ENCODE data around the gene PSMD12. TPM values are rescaled to one million over a fixed set of nuclear protein-coding genes. Genes with fewer than 3 reads are reported as not detected.
"Not testable (repeated sequence)": the region's sequence is repeated elsewhere in the genome, so short reads cannot be mapped to it uniquely, and the experiment has no call there.

The PSMD12 gene
- total RNA-seq, 4 donors from 2014 or later = 28.3 to 47.3 (median 37.3) TPM

DNA sequence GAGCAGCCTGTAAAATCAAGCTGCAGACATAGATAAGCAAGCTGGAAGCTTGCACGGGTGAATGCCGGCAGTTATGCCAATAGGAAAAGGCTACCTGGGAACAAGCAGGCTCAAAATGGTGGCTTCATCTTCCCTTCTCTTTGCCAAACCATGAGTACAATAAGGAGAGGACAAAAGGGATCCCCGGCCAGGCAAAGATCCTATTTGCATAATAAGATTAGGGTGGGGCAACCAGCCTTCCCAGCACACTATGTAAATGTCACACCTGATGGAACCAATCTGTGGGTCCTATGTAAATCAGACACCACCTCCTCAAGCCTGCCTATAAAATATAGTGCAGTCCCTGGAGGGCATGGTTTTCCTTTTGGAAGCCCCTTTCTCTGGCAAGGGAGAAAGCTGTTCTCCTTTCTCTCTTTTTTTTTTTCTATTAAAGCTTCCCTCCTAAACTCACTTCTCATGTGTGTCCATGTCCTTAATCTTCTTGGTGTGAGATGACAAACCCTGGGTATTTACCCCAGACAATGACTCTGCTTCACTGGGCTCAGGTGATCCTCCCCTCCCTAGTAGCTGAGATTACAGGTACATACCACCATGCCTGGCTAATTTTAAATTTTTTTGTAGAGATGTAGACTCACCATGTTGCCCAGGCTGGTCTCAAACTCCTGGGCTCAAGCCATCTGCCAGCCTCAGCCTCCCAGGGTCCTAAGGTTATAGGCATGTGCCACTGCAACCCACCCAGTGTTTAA, 44.2 kb downstream of the PSMD12 start:
- TF ChIP-seq POLR2AphosphoS5 (IDR thresholded peaks at IDR 0.05) (no peak), POLR2A (IDR thresholded peaks at IDR 0.05) (no peak), EP300 (IDR thresholded peaks at IDR 0.05) (no peak)
- TF ChIP-seq, protein P1, sequence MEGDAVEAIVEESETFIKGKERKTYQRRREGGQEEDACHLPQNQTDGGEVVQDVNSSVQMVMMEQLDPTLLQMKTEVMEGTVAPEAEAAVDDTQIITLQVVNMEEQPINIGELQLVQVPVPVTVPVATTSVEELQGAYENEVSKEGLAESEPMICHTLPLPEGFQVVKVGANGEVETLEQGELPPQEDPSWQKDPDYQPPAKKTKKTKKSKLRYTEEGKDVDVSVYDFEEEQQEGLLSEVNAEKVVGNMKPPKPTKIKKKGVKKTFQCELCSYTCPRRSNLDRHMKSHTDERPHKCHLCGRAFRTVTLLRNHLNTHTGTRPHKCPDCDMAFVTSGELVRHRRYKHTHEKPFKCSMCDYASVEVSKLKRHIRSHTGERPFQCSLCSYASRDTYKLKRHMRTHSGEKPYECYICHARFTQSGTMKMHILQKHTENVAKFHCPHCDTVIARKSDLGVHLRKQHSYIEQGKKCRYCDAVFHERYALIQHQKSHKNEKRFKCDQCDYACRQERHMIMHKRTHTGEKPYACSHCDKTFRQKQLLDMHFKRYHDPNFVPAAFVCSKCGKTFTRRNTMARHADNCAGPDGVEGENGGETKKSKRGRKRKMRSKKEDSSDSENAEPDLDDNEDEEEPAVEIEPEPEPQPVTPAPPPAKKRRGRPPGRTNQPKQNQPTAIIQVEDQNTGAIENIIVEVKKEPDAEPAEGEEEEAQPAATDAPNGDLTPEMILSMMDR (IDR thresholded peaks at IDR 0.05) = no peak
- Histone ChIP-seq H3K9me3 (no peaks in the 10 kb centered on the region), H3K27ac (no peak overlapping the region), H3K4me3 (no peak overlapping the region), H3K4me1 (no peaks in the 10 kb centered on the region), H3K27me3 (no peaks in the 10 kb centered on the region), H3K36me3 (no peaks in the 10 kb centered on the region)
- 50 to 59% methylated on average over 3 of the region's 3 CpGs for WGBS, 2 donors (ENCODE audit: low coverage in 1 of 2)
- no peak for ATAC-seq

GRCh38 chr17:67321486-67321885, 44.9 kb downstream of the PSMD12 start:
- H3K36me3 ChIP-seq, H3K27ac ChIP-seq, H3K9me3 ChIP-seq, H3K4me3 ChIP-seq, H3K4me1 ChIP-seq, ATAC-seq, H3K27me3 ChIP-seq: not testable (repeated sequence)
- WGBS, 2 donors (ENCODE audit: low coverage in 1 of 2) = 72 to 81% methylated on average over 8 to 12 of the region's 13 CpGs

GRCh38 chr17:67316781-67317180, 49.6 kb downstream of the PSMD12 start:
- WGBS, 2 donors (ENCODE audit: low coverage in 1 of 2) = 86 to 97% methylated on average over 3 to 5 of the region's 5 CpGs
- ATAC-seq = no peak
- Histone ChIP-seq H3K27ac (no peak overlapping the region), H3K27me3 (no peaks in the 10 kb centered on the region), H3K4me3 (no peak overlapping the region), H3K9me3 (no peaks in the 10 kb centered on the region), H3K36me3 (no peaks in the 10 kb centered on the region), H3K4me1 (no peaks in the 10 kb centered on the region)
- TF ChIP-seq EP300 (IDR thresholded peaks at IDR 0.05) (no peak), POLR2A (IDR thresholded peaks at IDR 0.05) (no peak), POLR2AphosphoS5 (IDR thresholded peaks at IDR 0.05) (no peak)
- TF ChIP-seq, protein P1 (IDR thresholded peaks at IDR 0.05) = no peak

DNA sequence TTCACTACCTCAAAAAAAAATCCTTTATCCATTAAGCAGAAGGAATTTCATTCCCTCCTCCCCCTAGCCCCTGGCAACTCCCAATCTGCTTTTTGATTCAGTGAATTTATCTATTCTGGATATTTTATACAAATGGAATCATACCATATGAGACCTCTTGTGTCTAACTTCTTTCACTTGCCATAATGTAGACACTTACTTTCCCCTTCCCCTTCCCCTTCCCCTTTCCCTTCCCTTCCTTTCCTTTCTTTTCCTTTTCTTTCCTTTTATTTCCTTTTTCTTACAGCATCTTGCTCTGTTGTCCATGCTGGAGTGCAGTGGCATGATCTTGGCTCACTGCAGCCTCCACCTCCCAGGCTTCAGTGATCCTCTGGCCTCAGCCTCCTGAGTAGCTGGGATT, 50.5 kb downstream of the PSMD12 start:
- Histone ChIP-seq H3K4me1 (no peaks in the 10 kb centered on the region), H3K27ac (no peak overlapping the region), H3K36me3 (no peaks in the 10 kb centered on the region), H3K4me3 (no peak overlapping the region), H3K9me3 (no peaks in the 10 kb centered on the region), H3K27me3 (no peaks in the 10 kb centered on the region)
- ATAC-seq = no peak
- TF ChIP-seq POLR2A (IDR thresholded peaks at IDR 0.05) (no peak), POLR2AphosphoS5 (IDR thresholded peaks at IDR 0.05) (no peak), EP300 (IDR thresholded peaks at IDR 0.05) (no peak)
- TF ChIP-seq, protein P1 (IDR thresholded peaks at IDR 0.05) = no peak

DNA sequence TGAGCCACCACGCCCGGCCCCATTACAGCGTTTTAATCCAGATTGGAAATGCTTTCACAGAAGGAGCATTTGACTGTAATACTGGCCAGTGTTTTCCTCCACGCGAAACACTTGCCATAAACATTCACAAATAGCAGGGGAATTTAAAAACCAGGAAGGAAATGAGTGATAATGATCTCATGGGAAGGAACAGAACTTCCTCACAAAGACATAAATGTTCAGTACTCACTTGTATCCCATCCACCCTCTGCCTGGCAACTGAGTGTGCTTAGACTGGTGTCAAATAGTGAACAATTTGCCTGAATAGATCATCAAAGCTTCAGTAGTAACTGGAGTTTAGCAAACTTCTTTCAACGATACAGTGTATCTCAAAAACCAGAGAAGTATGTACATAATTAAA, 54.1 kb downstream of the PSMD12 start:
- TF ChIP-seq, protein P1 (IDR thresholded peaks at IDR 0.05) = no peak
- TF ChIP-seq EP300 (IDR thresholded peaks at IDR 0.05) = no peak
- TF ChIP-seq POLR2AphosphoS5 (IDR thresholded peaks at IDR 0.05) = no peak
- TF ChIP-seq POLR2A (IDR thresholded peaks at IDR 0.05) = no peak
- ATAC-seq = no peak
- no peaks in the 10 kb centered on the region for H3K4me1 ChIP-seq
- H3K9me3 ChIP-seq = no peaks in the 10 kb centered on the region
- no peak overlapping the region for H3K27ac ChIP-seq
- no peaks in the 10 kb centered on the region for H3K27me3 ChIP-seq
- H3K4me3 ChIP-seq = no peak overlapping the region
- WGBS, 2 donors (ENCODE audit: low coverage in 1 of 2) = 39 to 57% methylated on average over 1 to 5 of the region's 6 CpGs
- no peaks in the 10 kb centered on the region for H3K36me3 ChIP-seq
